Esophagus muscularis mucosa (tissue), 4 donors: Measurements from ENCODE around the gene COPA. TPM values are rescaled to one million over a fixed set of nuclear protein-coding genes. Genes with fewer than 3 reads are reported as not detected.
"Not testable (repeated sequence)": the region's sequence is repeated elsewhere in the genome, so short reads cannot be mapped to it uniquely, and the experiment has no call there.

Experiments
- DNase-seq: peaks from one replicate; pipeline ENCODE4 v3.0.0-alpha.2; 2017; ENCODE audit errors: extremely low spot score
- H3K27ac ChIP-seq, 4 donors: fragments of 200-600 bp; sonication (generic); replicated peaks in 1 of 4; 1 replicate in 3 of 4; 2 replicates in 1 of 4; pipeline ENCODE4 v1.5.1; 2016 to 2019; ENCODE audit warnings: mild to moderate bottlenecking in 1 of 4
- H3K27me3 ChIP-seq, 4 donors: fragments of 200-600 bp; sonication (generic); one replicate each; pipeline versions ENCODE4 v1.5.1 to v1.6.0; 2016 to 2019
- H3K36me3 ChIP-seq, 4 donors: fragments of 200-600 bp; sonication (generic); one replicate each; pipeline ENCODE4 v1.5.1; 2016 to 2019
- H3K4me1 ChIP-seq, 4 donors: fragments of 200-600 bp; sonication (generic); one replicate each; pipeline ENCODE4 v1.5.1; 2016 to 2019
- H3K4me3 ChIP-seq, 4 donors: fragments of 200-600 bp; sonication (generic); 1 replicate in 2 of 4; 2 replicates in 2 of 4; pipeline ENCODE4 v1.5.1; 2016 to 2019; ENCODE audit warnings: mild to moderate bottlenecking in 4 of 4, moderate library complexity in 1 of 4
- H3K9me3 ChIP-seq, 4 donors: fragments of 200-600 bp; sonication (generic); 1 replicate in 3 of 4; 2 replicates in 1 of 4; pipeline ENCODE4 v1.5.1; 2016 to 2019
- EP300 ChIP-seq: sonication (generic); formaldehyde crosslinking; IDR thresholded peaks from one replicate; pipeline ENCODE4 v1.6.1; 2017; ENCODE audit warnings: antibody characterized with exemption
- POLR2A ChIP-seq: fragments of 450-650 bp; IDR thresholded peaks from one replicate; pipeline ENCODE4 v1.6.1; 2017; ENCODE audit warnings: antibody characterized with exemption, moderate library complexity, mild to moderate bottlenecking, low read depth
- POLR2AphosphoS5 ChIP-seq, 2 donors: sonication (generic); formaldehyde crosslinking; IDR thresholded peaks; one replicate each; pipeline ENCODE4 v1.6.1; 2017; ENCODE audit warnings: antibody characterized with exemption in 2 of 2
- WGBS: methylation state at CpG from one replicate; pipeline ENCODE4 v1.1.5; 2018; 5-methylcytosine and 5-hydroxymethylcytosine counted together
- intact Hi-C: fragments of 100-400 bp; cut with DNase I; formaldehyde crosslinking; loops from one replicate; pipeline ENCODE4 v1.15.1; 2023
- total RNA-seq, 4 donors: library from RNA; depleted of rRNA; stranded (reverse); fragments of >200 nt; gene quantifications; one replicate each; pipeline versions ENCODE4 v1.1.0 to v1.2.1, GENCODE V29; 2016
- TF ChIP-seq, protein P1 (sequence below), 3 experiments: fragments of 200-600 bp in 2 of 3; fragments of 450-650 bp in 1 of 3; sonication (generic) in 2 of 3; IDR thresholded peaks; one replicate each; pipeline ENCODE4 v1.5.1; 2017 to 2019; ENCODE audit warnings: antibody characterized with exemption in 3 of 3, mild to moderate bottlenecking in 2 of 3, moderate library complexity in 1 of 3

COPA gene
- total RNA-seq, 4 donors from 2014 or later, result 108 to 125 (median 116) TPM

DNA sequence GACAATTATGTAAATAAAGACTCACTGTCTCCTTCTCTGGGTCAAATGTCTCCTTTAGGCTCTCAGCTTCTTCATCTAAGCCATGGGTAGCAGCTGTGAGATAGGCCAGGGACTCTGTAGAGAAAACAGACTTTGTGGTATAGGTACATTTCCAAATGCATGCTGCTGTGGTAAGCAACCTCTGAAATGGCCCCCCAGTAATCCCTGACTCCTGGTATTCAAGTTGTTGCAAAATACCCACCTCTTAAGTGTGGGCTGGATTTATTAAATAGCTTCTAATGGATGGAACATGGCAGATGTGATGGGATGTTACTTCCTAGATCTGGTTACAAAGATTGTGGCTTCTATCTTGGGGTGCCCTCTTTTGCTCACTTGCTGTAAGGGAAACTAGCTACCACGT lies 47.0 kb downstream of the COPA start:
- no peak overlapping the region for H3K27ac ChIP-seq
- no peak for DNase-seq
- intact Hi-C loops, result no loop called here
- no peak overlapping the region for H3K4me3 ChIP-seq
- H3K4me1 ChIP-seq, result peaks cover 0 to 5% (median 1%) of the 10 kb centered on the region in 4 donors
- WGBS, result 87% methylated on average over 1 of the region's 1 CpG
- H3K36me3 ChIP-seq, result peaks cover 86 to 100% (median 94%) of the 10 kb centered on the region in 4 donors
- H3K27me3 ChIP-seq, result no peaks in the 10 kb centered on the region
- no peaks in the 10 kb centered on the region for H3K9me3 ChIP-seq
- TF ChIP-seq POLR2AphosphoS5 (IDR thresholded peaks at IDR 0.05), result no peak
- TF ChIP-seq, protein P1, sequence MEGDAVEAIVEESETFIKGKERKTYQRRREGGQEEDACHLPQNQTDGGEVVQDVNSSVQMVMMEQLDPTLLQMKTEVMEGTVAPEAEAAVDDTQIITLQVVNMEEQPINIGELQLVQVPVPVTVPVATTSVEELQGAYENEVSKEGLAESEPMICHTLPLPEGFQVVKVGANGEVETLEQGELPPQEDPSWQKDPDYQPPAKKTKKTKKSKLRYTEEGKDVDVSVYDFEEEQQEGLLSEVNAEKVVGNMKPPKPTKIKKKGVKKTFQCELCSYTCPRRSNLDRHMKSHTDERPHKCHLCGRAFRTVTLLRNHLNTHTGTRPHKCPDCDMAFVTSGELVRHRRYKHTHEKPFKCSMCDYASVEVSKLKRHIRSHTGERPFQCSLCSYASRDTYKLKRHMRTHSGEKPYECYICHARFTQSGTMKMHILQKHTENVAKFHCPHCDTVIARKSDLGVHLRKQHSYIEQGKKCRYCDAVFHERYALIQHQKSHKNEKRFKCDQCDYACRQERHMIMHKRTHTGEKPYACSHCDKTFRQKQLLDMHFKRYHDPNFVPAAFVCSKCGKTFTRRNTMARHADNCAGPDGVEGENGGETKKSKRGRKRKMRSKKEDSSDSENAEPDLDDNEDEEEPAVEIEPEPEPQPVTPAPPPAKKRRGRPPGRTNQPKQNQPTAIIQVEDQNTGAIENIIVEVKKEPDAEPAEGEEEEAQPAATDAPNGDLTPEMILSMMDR (IDR thresholded peaks at IDR 0.05), result no peak
- no peak for TF ChIP-seq POLR2A
- TF ChIP-seq EP300, result no peak

DNA sequence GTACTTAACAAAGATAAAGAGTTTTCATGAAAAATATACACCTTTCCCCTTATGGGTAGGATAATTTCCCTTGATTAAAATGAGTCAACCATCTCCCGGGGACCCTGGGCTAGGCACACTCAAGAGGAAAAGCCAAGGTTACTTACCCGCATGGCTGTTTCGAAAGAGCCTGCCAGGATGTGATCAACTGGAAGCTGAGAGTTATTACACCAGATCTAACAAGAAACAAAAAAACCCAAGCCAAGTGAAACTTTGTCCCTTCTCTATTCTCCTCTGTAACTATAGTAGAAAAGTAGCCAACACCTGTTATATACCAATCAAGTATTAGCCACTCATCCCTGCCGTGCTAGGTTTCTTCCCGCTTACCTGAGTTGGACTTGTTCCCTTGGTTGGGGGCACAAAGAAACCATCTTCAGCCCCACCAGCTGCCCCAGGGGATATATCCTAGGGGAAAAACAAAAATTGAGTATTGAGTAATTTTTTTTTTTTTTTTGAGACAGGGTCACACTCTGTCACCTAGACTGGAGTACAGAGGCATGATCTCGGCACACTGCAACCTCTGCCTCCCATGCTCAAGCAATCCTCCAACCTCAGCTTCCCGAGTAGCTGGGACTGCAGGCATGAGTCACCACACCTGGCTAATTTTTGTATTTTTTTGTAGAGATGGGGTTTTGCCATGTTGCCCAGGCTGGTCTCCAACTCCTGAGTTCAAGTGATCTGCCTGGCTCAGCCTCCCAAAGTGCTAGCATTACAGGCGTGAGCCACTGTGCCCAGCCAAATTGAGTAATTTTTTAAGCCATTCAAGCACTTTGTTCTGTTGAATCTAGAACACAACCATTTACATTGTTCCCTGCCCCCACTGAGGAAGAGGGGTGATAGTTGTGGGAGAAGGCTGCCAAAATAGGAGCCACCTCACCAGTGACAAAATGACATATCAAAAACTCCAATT lies 49.8 kb downstream of the COPA start:
- intact Hi-C loops, result loop anchor here (5.0 kb wide), 1 partner anchor 49 kb away; the partner anchor contains the start of genes COPA and NCSTN
- DNase-seq, result no peak
- no peak for TF ChIP-seq POLR2AphosphoS5 (IDR thresholded peaks at IDR 0.05)
- TF ChIP-seq POLR2A, result no peak
- TF ChIP-seq, protein P1 (IDR thresholded peaks at IDR 0.05), result no peak
- TF ChIP-seq EP300, result no peak
- no peaks in the 10 kb centered on the region for H3K27me3 ChIP-seq
- peaks cover 91 to 100% (median 95%) of the 10 kb centered on the region in 4 donors for H3K36me3 ChIP-seq
- H3K9me3 ChIP-seq, result no peaks in the 10 kb centered on the region
- 84% methylated on average over 8 of the region's 8 CpGs for WGBS
- H3K27ac ChIP-seq, result no peak overlapping the region
- no peak overlapping the region for H3K4me3 ChIP-seq
- H3K4me1 ChIP-seq, result peaks cover 0 to 7% (median 2%) of the 10 kb centered on the region in 4 donors

DNA sequence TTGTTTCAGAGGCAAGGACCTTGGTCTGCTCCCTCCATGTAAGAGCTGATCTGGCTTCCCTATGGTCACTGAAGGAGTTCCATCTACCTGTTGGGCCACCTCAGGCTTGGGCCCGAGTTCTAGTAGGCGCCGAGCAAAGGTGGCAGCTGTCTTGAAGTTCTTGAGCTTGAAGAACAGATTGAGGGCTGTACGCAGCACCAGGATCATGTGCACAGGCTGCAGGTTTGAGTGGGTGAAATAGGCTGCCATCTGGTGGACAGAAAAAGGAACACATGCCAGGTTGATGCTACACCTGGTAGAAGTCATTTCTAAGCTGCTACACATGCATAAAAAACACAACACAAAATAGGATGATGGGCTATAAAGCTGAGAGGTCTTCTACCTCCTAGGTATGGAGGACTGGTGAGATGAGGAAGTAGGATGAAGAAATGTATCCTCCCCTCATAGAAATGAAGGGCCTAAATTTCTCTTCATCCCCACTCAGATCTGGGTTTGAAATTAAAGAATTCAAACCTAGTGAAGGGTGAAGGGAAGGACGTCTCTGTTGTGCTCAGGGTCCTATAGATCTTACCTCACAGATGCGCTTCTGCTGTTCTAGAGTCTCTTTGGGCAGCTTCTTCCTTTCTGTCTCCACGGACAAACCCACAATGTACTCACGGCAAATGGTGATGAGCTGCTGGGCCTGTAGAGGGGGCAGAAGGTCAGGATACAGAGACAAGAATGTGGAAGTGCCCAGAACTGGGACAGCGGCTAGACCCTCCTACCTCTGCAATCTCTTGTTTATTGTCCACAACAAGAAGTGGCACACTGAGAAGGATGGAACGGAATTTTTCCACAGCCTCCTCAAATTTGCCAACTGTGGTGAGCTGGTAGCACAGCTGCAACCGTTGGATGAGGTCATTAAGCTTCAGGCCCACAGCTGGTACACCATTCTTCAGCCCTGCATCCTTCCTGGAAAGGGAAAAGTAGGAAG lies 51.5 kb downstream of the COPA start:
- TF ChIP-seq POLR2AphosphoS5 (IDR thresholded peaks at IDR 0.05) (peak; percentile 9 to 41), POLR2A (no peak)
- TF ChIP-seq, protein P1 (IDR thresholded peaks at IDR 0.05), result peak; percentile 81 to 87 (median 82)
- WGBS, result 38% methylated on average over 11 of the region's 11 CpGs
- peak; percentile 93 for DNase-seq
- Histone ChIP-seq H3K4me3 (no peak overlapping the region), H3K27ac (no peak overlapping the region), H3K9me3 (no peaks in the 10 kb centered on the region), H3K36me3 (peaks cover 74 to 85% (median 78%) of the 10 kb centered on the region in 4 donors), H3K27me3 (no peaks in the 10 kb centered on the region), H3K4me1 (peaks cover 0 to 7% (median 2%) of the 10 kb centered on the region in 4 donors)
- intact Hi-C loops, result loop anchor here (2.0 to 5.0 kb wide), 2 partner anchors 51 to 99 kb away; partner anchors contain the start of genes COPA and NCSTN

DNA sequence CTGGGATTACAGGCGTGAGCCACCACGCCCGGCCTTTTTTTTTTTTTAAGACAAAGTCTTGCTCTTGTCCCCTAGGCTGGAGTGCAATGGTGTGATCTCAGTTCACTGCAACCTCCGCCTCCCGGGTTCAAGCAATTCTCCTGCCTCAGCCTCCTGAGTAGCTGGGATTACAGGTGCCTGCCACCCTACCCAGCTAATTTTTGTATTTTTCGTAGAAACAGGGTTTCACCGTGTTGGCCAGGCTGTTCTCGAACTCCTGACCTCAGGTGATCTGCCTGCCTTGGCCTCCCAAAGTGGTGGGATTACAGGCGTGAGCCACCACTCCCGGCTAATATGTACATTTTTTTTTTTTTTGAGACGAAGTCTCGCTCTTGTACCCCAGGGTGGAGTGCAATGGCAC lies 55.3 kb downstream of the COPA start:
- not testable (repeated sequence) for DNase-seq, H3K4me3 ChIP-seq, H3K9me3 ChIP-seq, H3K27ac ChIP-seq, H3K27me3 ChIP-seq
- Histone ChIP-seq H3K36me3 (peaks cover 37 to 52% (median 41%) of the 10 kb centered on the region in 4 donors), H3K4me1 (peaks cover 17 to 31% (median 25%) of the 10 kb centered on the region in 4 donors)
- WGBS, result 91% methylated on average over 12 of the region's 12 CpGs
- intact Hi-C loops, result loop anchor here (5.0 kb wide), 1 partner anchor 35 kb away; no protein-coding TSS in a partner anchor
